Measurements from ENCODE around the gene ZFP1.

Gene ZFP1

DNA sequence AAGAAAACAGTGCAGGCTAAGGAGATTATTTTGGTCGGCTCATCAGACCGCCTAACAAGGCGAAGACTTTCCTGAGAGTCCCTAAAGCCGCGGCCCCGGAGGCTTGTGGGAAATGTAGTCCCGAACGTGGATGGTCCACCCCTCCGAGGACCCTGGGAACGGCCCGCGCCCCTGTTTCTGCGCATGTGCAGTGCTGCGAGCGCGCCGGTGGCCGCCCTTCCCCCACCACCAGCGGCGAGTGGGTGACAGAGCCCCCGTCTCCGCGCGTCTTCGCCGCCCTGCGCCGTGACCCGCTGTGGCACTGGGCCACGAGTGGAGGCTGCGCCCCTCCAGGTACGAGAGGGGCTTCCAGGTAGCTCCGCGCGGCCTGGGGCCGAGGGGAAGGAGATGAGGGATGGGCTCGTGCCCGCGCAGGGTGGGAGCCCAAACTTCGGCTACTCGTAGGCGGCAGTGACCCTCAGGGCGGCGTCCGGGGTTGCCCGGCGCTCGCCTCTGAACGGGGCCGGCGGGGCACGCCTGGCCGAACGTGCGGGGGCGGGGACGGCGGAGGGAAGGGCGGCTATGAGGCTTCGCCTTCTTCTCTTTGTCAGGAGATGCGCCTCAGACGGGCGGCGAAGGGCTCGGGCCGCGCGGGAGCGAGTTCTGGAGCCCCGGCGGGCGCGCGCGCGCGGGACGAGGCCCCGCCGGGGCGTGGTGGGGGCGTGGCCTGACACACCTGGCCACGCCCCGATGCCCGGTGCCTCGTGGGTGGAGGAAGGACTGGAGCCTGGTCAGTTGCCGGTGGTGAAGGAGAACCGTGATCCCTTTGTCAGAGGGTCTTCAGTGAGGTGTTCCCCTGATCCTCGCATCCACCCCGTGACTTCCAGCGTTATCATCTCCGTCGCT is at the start of gene ZFP1:
ZFP1 (plus strand) TSS at position 214 of the 885 bp plus-strand sequence. CDS start 4,428 bp downstream, outside the sequence.
- peak; percentile 78 for DNase-seq

- DNase-seq, result no peak
Measured at GRCh38 chr16:75099075-75099667, 49.2 kb upstream of the ZFP1 start.

DNA sequence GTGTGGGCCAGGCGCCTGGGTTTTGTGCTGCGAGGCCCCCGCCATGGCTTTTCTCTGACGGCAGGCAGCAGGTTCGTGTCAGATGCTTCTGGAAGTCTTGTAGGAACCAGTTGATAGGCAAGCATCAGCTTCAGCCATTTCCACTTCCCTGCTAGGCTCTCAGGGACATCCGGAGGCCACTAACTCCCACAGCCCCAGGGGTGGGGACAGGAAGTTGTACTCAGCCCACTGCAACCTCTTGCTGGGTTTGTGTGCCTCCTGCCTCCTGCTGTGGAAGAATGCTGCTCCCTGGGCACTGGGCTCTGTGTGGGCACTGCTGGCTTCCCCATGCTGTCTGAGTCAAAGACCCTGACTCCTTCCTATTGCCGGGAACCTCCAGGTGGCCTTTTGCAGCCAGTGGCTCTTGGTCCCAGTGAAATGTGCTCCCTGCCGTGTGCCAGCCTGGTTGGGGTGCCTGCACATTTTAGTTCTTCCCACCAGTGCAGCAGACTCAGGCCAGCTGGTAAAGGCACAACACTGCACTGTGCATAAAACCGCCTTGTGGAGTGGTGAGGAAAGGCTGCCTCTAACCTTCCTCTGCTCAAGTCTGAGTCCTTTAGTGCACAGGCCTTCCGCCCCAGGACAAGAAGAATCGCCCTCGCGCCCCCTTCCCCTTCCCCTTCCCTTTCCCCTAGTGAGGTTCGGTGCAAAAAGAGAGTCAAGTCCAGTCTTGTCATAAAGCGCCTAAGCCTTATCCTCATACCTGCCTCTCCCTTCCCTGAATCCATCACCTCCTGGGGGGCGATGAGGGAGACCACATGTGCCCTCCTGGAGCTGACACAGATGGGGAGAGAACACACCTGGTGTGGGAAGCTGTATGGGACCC is 48.4 kb upstream of the ZFP1 start:
- DNase-seq, result no peak

GRCh38 chr16:75100603-75100990 is 47.7 kb upstream of the ZFP1 start:
- no peak for DNase-seq

DNA sequence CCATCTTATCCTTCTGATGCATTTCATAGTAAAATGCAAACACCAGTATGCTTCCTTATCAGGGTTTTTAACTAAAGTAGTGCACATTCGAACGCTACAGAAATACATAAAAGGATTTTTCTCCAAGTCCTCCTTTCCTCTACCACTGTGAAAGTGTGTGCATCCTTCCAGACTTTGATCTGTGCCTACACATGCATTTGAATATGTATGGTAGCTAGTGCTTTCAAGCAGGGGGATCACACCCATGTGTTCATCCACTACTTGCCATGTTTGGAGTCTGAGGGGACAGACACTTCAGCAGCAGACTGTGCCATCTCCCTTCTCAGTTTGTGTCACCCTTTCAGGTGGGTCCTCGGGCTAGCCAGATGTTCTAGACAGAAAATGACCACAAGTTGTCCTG is 46.7 kb upstream of the ZFP1 start:
- DNase-seq, result no peak

DNA sequence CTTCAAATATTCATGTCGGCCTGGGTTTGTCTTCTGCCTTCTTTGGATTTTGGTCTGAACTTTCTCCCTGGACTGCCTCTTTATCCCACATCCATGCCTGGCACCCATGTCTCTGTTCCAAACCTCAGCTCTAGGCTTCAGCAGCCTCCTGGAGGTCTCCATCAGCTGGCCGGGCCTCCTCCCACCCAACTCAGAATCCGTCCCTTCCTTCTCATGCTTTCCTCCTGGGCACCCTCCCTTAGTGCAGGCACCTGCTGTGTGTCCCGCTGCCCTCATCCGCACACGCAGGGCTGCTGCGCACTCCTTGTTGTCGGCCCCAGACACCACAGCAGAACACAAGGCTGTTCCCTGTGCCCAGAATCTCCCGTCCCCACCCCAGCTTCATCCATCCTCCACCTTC is 45.7 kb upstream of the ZFP1 start:
- DNase-seq, result no peak

DNA sequence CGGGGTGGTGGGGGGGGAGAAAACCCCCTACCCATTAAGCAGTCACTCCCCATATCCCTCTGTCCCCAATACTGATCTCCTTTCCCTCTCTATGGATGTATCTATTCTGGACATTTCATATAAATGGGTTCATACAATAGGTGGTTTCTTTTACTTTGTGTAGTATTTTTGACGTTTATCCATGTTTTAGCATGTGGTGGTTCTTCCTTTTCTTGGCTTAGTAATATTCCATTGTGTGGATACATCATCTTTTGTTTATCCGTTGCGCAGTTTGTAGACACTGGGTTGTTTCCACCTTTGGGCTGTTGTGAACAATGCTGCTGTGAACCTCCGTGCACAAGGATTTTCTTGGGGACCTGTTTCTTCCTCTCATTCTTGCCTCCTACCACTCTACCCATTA is 44.3 kb upstream of the ZFP1 start:
- DNase-seq, result no peak

GRCh38 chr16:75104836-75105235 is 43.5 kb upstream of the ZFP1 start:
- DNase-seq, result no peak

DNA sequence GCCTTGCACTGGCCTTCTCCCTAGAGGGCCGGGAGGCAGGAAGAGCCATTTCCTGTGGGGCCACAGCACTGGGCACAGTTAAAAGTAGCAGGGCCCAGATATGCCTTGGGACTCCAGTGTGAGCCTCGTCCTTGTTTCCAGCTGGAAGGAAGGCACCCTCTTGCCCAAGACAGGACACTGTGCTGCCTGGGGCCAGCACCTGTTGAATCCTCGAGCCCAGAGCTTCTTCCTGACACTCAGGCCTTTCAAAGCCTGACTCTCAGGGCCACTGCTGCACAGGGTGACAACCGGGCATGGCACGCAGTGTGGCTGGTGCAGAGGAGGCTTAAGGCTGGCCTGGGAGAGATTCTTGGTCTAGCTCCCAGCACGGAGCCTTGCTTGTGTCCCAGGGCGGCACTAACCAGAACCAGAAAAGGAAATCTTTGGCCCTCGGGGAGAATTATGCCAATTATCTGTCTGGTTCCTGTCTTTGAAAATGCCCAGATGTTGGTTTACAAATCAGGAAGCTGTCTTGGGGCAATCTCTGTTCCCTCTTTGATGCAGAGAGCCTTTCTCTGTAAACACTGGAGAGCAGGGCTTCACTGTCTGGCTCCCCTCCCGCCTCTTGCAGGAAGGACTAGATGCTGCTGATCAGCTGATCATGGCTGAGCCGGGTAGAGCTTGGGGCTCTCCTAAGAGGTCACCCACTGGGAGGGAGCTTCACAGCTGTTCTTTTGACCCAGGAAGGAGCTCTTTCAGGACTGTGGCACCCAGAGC is 42.8 kb upstream of the ZFP1 start:
- DNase-seq, result no peak

DNA sequence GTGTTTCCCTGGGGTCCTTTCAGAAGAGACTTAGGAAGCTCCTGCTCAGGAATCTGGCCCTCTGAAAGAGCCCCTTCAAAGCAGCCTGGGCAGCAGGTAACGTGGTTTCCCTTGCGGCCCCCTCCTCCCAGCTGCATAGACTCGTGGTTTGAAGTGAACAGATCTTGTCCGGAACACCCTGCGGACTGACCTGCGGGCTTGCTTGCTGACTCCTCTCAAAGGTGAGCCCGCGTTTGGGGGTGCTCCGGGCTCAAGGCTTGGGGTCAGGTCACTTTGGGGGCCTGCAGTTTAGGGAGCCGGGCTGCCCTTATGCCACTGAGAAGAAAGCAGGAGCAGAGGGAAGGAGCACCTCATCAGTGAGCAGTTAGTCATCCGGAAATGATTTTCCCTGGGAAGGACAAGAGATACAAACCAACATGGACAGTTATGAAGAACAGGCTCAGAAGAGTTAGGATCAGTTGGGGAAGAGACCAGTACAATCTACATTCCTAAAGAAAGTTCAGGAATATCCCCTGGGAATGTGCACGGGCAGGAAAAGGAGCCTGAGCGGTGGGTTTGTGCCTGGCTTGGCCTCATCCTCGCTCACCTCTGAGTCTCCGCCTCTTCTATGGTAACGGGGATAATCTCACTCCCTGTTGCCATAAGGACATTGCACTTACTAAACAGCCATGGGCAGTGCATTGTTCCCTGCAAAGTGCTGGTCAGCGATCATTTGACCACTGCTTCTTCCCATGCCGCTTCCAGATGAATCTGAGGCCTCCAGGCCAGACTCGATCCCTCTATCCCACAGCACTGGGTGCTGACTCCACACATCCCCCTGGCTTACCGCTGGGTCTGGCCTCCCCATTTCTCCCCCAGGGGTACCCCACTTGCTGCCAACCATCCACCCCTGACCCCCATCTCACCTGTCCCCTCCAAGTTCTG is 41.7 kb upstream of the ZFP1 start:
- DNase-seq, result no peak

GRCh38 chr16:75107505-75107904 is 40.8 kb upstream of the ZFP1 start:
- no peak for DNase-seq

DNA sequence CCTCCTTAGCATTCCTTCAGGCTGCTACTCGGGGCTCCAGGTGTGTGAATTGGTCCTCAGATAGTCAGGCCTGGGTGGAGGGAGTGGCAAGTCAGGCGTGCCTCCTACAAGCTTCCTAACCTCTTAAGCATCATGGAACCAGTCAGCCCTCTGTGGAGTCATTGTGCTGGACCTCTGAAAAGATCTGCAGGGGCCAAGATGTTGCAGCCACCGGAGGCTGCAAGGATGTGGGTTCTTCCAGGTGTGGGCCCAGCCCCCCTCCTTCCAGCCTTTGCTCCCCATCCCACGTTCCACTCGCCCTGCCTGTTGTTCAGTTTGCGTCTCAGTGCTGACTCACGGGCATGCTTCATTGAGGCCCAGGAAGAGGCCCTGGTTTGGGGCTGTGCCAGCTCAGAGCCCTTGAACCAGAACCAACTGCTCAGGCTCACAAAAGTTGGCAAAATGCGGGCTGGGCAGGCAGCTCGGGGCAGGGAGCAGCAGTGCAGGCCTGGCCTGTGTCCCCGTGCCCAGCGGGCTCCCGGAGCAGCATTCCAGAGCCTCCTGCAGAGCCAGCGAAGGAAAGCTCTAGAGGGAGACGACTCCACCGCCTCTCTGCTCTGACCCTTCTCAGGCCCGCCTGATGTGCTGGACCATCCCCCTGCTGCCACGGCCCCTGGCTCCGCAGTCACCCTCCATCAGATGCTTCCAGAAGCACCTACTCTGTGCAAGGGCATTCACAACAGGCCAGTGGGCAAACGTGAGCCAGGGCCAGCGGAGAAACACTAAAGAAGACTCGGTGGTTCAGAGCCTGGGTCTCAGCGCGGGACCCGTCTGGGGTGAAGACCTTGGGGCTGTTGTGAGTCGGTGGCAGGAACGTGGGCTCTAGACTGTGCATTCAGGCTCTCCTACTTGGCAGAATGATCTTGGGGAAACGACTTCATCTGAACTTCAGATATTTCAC is 39.3 kb upstream of the ZFP1 start:
- DNase-seq, result no peak

DNA sequence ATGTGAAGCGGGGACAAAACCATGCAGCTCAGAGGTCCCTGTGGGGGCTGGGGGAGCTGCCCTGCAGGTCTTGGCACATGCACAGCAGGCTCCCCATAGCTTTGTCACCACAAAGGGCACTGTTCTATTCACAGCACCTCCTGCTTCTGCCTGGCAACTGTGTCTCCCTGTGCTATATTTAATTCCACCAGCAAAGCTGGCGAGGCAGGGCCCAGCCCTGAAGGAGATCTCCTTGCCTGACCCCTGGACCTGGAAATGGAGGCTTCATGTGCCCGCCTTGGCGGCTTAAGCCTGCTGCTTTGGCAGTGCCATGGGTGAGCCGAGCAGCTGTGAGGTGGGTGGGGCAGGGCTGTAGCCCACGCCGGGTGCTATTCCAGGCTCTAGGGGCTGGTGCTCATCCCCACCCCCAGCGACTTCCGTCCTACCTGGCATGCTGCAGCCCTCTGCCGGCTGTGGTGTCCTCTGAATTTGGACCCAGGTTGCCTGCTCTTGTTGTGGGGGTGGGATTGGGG is 38.5 kb upstream of the ZFP1 start:
- peak; percentile 26 for DNase-seq

- DNase-seq, result peak; percentile 76
Measured at GRCh38 chr16:75110637-75111513, 37.4 kb upstream of the ZFP1 start.

DNA sequence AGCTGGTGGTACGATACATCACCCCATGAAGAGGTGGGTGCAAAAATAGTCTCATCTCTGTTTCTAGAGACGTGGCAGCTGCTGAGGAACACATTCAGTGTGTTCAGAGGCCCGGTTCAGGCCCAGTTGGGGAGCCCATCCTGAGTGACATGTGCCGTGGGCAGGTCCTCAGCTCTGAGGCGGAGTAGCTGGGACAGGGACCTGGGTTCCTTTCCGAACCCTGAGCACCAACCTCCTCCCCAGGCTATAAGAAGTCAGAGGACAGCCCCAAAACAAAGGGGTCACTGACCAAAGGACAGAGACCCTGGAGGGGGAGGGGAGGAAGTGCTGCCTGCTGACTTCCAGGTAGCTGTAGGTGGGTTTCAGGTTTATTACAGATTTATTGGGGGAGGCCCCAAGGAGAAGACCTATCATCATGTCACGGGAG is 36.8 kb upstream of the ZFP1 start:
- DNase-seq, result no peak

DNA sequence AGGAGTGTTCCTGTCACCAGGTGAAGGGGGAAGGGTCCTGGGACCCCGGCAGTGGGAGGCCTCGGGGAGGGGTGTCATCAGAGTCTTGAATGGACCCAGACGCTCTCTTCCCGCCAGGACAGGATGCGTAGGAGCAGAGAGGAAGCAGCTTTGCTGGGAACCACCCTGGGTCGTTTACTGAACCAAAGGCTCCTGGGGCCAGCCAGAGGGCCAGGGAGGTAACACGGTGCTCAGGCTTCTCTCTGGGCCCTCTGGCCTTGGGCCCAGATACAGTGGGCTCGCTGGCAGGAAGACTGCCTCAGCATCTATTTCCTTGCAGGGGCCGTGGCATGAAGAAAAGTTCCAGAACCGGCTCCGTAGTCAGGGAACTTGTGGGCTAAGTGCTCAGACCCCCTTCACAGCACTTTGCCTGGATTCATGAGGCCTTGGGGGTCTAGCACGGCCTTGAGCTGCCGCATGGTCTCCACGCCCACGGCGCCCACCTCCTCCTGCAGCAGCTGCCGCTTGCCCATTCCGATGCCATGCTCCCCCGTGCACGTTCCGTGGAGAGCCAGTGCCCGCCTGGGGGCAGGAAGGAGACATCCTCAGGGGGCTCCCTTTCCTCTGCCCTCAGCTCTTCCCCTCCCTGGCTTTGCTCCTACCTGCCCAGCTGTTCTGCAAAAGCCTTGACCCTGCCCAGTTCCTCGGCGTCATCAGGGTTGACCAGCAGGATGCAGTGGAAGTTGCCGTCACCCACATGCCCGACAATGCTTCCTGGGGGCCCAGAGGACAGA is 36.2 kb upstream of the ZFP1 start:
- DNase-seq, result no peak

DNA sequence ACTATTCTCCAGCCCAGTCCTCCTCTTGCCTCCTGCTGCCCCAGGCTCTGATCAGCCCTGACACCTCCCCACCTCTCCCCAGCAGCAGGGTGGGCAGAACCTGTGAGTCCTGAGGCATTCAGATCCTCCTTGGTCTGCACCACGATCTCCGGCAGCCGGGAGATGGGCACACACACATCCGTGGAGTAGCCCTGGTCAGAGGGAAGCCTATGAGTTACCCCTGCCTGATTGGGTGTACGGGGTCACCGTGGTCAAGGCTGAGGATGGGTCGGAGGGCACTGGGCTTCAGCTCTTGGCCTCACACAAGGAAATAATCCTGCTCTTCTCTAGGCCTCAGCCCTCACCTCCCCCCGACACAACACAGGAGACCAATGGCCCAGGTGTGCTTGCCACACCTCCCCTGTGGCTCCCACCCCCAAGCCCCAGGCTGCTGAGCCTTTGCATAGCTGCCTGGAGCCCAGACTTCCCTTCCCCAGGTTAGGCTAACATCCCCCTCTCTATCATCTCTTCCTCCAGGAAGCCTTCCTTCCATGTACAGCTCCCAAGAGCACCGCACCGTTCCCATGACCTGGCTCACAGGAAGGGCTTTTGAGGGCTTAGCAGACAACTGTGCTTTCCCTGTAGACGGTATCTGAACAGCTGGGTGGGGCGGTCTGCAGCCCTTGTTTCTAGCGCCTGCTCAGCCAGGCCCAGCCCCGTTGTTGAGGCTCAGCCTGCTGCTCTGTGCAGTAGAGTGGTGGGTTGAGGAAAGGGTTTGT is 35.4 kb upstream of the ZFP1 start:
- DNase-seq, result no peak
